KMS-11 (cell line): Measurements from ENCODE around the gene CRY2.

Source experiments
- H2AFZ ChIP-seq: fragments of 200-600 bp; sonication (generic); 2 replicates; pipeline ENCODE4 v1.6.1; 2016; ENCODE audit warnings: antibody characterized with exemption, mixed run types, low read depth
- H3K27ac ChIP-seq: fragments of 200-600 bp; sonication (generic); 2 replicates; pipeline ENCODE4 v1.6.1; 2016; ENCODE audit warnings: mild to moderate bottlenecking, mixed run types
- H3K27me3 ChIP-seq: fragments of 200-600 bp; sonication (generic); 2 replicates; pipeline ENCODE4 v1.6.1; 2017; ENCODE audit warnings: mild to moderate bottlenecking, low read depth, mixed run types, moderate library complexity; ENCODE audit not compliant: insufficient read depth
- H3K36me3 ChIP-seq: fragments of 200-600 bp; sonication (generic); 2 replicates; pipeline ENCODE4 v1.6.1; 2017; ENCODE audit warnings: mild to moderate bottlenecking, mixed run types; ENCODE audit not compliant: insufficient read depth
- H3K4me1 ChIP-seq: fragments of 200-600 bp; sonication (generic); 2 replicates; pipeline ENCODE4 v1.6.1; 2016; ENCODE audit warnings: mild to moderate bottlenecking, low read depth, mixed run types; ENCODE audit not compliant: poor library complexity, severe bottlenecking
- H3K4me2 ChIP-seq: fragments of 200-600 bp; sonication (generic); 2 replicates; pipeline ENCODE4 v1.7.0; 2016; ENCODE audit warnings: mild to moderate bottlenecking, mixed run types
- H3K4me3 ChIP-seq: fragments of 200-600 bp; sonication (generic); IDR thresholded peaks from 2 replicates; pipeline ENCODE4 v1.6.1; 2017; ENCODE audit warnings: low read depth, low read length, mixed read lengths; ENCODE audit not compliant: insufficient read depth
- H3K79me2 ChIP-seq: fragments of 200-600 bp; sonication (generic); 2 replicates; pipeline ENCODE4 v1.6.1; 2016; ENCODE audit warnings: low read depth, mixed run types; ENCODE audit not compliant: insufficient read depth
- H3K9ac ChIP-seq: fragments of 200-600 bp; sonication (generic); 2 replicates; pipeline ENCODE4 v1.6.1; 2016; ENCODE audit warnings: mild to moderate bottlenecking, mixed run types
- H4K20me1 ChIP-seq: fragments of 200-600 bp; sonication (generic); 2 replicates; pipeline ENCODE4 v1.6.1; 2016; ENCODE audit warnings: mild to moderate bottlenecking, mixed run types; ENCODE audit not compliant: insufficient read depth
- CTCF ChIP-seq: fragments of 200-600 bp; sonication (generic); conservative IDR thresholded peaks from 2 replicates; pipeline ENCODE4 v1.6.1; 2017; ENCODE audit warnings: low read depth, mild to moderate bottlenecking, antibody characterized with exemption, low read length, moderate library complexity, mixed read lengths

The CRY2 gene

DNA sequence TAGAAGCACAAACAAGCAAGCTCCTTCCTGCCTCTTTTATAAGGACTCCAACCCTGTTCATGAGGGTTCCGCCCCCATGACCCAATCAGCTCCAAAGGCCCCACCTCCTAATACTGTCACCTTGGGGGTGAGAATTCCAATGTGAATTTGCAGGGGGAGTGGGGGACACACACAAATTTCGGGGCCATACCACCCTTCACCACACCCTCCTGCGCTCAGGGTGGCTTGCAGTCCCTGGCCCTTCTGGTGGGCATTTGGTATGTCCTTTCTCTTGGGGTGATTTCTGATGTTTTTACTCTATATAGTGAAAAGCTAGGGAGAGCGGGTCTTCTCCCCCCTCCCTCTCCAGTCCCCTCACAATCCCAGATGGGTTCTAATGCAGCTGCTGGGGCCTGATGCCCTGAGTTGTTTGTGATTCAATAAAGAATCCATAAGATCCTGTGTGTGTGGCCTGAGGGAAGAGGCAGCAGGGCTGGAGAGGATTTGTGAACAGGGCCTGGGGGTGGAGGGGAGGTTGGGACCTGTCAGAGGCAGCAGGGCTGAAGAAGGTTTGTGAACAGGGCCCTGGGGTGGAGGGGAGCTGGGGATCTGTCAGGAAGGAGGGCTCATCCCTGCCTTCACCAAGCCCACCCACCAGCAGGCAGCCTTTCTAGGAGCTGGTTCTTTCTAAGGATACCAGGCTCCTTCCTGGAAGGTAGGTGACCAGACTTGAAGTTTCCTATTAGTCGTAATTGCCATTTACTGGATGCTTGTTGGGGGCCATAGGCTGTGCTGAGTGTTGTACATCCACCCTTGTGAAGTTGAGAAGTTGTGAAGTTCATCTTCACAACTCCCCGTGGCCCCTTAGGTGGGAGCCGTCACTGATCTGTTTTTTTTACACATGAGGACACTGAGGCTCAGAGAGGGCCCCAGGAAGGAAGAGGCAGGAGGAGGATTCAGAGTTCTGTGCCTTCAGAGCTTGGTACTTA lies 34.4 kb upstream of the CRY2 start:
- no peak overlapping the region for H3K4me3 ChIP-seq
- 0 out of 2 replicates have a peak, but pooled peaks cover 2% of the 10 kb centered on the region for H3K79me2 ChIP-seq
- H3K27ac ChIP-seq: no peak overlapping the region
- no peak for TF ChIP-seq CTCF
- H2AFZ ChIP-seq: no peak overlapping the region
- H3K4me1 ChIP-seq: peaks cover 26% of the 10 kb centered on the region
- H4K20me1 ChIP-seq: no peaks in the 10 kb centered on the region
- no peak overlapping the region for H3K4me2 ChIP-seq
- no peaks in the 10 kb centered on the region for H3K27me3 ChIP-seq
- no peaks in the 10 kb centered on the region for H3K36me3 ChIP-seq
- H3K9ac ChIP-seq: no peak overlapping the region

- Histone ChIP-seq H3K4me2 (no peak overlapping the region), H3K4me1 (peaks cover 23% of the 10 kb centered on the region), H3K27ac (no peak overlapping the region), H3K4me3 (no peak overlapping the region), H3K9ac (no peak overlapping the region), H4K20me1 (no peaks in the 10 kb centered on the region), H3K79me2 (no peaks in the 10 kb centered on the region), H2AFZ (no peak overlapping the region), H3K27me3 (no peaks in the 10 kb centered on the region), H3K36me3 (no peaks in the 10 kb centered on the region)
- TF ChIP-seq CTCF: no peak
These were observed 31.5 kb upstream of the CRY2 start for GRCh38 chr11:45815747-45816146.

GRCh38 chr11:45816614-45817013 lies 30.7 kb upstream of the CRY2 start:
- Histone ChIP-seq H3K4me3 (no peak overlapping the region), H3K9ac (no peak overlapping the region), H3K27ac (no peak overlapping the region), H3K79me2 (no peaks in the 10 kb centered on the region), H2AFZ (no peak overlapping the region), H3K36me3 (no peaks in the 10 kb centered on the region), H3K4me2 (no peak overlapping the region), H3K27me3 (no peaks in the 10 kb centered on the region), H4K20me1 (no peaks in the 10 kb centered on the region), H3K4me1 (peaks cover 28% of the 10 kb centered on the region)
- no peak for TF ChIP-seq CTCF

- H4K20me1 ChIP-seq: no peaks in the 10 kb centered on the region
- H3K27me3 ChIP-seq: no peaks in the 10 kb centered on the region
- no peak overlapping the region for H3K27ac ChIP-seq
- H3K4me2 ChIP-seq: no peak overlapping the region
- peaks cover 34% of the 10 kb centered on the region for H3K4me1 ChIP-seq
- H2AFZ ChIP-seq: no peak overlapping the region
- no peaks in the 10 kb centered on the region for H3K79me2 ChIP-seq
- H3K36me3 ChIP-seq: no peaks in the 10 kb centered on the region
- H3K4me3 ChIP-seq: no peak overlapping the region
- no peak for TF ChIP-seq CTCF
- H3K9ac ChIP-seq: no peak overlapping the region
These were observed 30.1 kb upstream of the CRY2 start for GRCh38 chr11:45817191-45817590.
